ENCODE results near the gene KRT39. TPM values are rescaled to one million over a fixed set of nuclear protein-coding genes. Genes with fewer than 3 reads are reported as not detected.

KRT39 gene
- total and polyA plus RNA-seq, 2 of the 8 experiments (the other 6 are each of a cell fraction or from before 2014, with no cell fraction given): not detected

DNA sequence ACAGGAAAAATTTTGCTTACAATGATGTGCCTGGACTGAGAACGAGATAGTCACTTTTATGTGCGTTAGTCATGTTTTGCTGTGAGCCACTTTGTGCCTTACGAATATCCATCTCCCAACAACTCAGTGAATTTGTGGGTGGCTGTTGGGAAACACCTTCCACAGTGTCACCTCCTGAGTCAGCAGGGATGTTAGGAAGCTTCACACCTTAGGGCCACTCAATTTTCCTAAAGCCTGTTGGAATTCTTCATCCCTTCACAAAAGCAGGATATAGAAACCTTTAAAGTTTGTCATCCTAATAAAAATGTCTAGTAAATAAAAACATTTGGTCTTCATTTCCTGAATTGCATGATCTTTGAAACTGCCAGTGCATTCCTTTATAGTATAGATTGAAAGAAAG lies 46.4 kb upstream of the KRT39 start:
- Histone ChIP-seq H3K9ac (replicated peaks in 1 of 4; ENCODE audit: extremely low read depth in 1 of 4, low read depth in 3 of 4, low read length in 3 of 4) (no peak overlapping the region), H3K4me1 (replicated peaks in 1 of 4; ENCODE audit: control insufficient read depth in 3 of 4, insufficient read depth in 4 of 4, low read length in 3 of 4) (peaks cover 0 to 10% (median 6%) of the 10 kb centered on the region in 4 experiments; a peak in 6 of 7 replicates), H2BK20ac (ENCODE audit: low read length) (no peak overlapping the region), H3K79me2 (ENCODE audit: control insufficient read depth in 1 of 2, insufficient read depth in 2 of 2, low read length in 2 of 2) (no peaks in the 10 kb centered on the region), H4K5ac (ENCODE audit: insufficient read length, low read depth, low read length) (no peak overlapping the region), H3K4me3 (ENCODE audit: extremely low read depth in 1 of 4, insufficient read depth in 2 of 4, low read depth in 3 of 4, low read length in 4 of 4) (no peak overlapping the region), H3K18ac (ENCODE audit: extremely low read depth, low read length) (no peak overlapping the region), H3K79me1 (ENCODE audit: low read depth, low read length) (no peaks in the 10 kb centered on the region), H3K36me3 (ENCODE audit: control insufficient read depth in 2 of 4, insufficient read depth in 4 of 4, low read length in 3 of 4) (no peaks in the 10 kb centered on the region), H3K56ac (replicated peaks; ENCODE audit: insufficient read length, low read depth, low read length) (no peak overlapping the region), H3K14ac (ENCODE audit: insufficient read length) (no peak overlapping the region), H4K20me1 (replicated peaks in 1 of 2; ENCODE audit: control insufficient read depth in 1 of 2, insufficient read depth in 2 of 2, low read length in 2 of 2) (no peaks in the 10 kb centered on the region), H2BK120ac (replicated peaks; ENCODE audit: low read depth, low read length) (no peak overlapping the region), H3K27me3 (replicated peaks in 1 of 4; ENCODE audit: control insufficient read depth in 3 of 4, extremely low read depth in 1 of 4, insufficient read depth in 3 of 4, low read length in 3 of 4) (no peaks in the 10 kb centered on the region), H3K23ac (ENCODE audit: insufficient read length) (no peak overlapping the region), H3K9me3 (ENCODE audit: insufficient read depth in 2 of 2, low read depth in 1 of 2, low read length in 1 of 2) (no peaks in the 10 kb centered on the region), H2BK15ac (ENCODE audit: low read length) (no peak overlapping the region), H3K4ac (replicated peaks; ENCODE audit: insufficient read length, low read depth, low read length) (no peak overlapping the region), H4K91ac (replicated peaks; ENCODE audit: insufficient read length, low read length) (no peak overlapping the region), H3K27ac (ENCODE audit: low read depth, low read length) (no peak overlapping the region), H2BK12ac (ENCODE audit: low read depth, low read length) (no peak overlapping the region), H3K4me2 (ENCODE audit: insufficient read depth in 1 of 2, low read depth in 2 of 2, low read length in 2 of 2) (no peak overlapping the region), H2AFZ (ENCODE audit: low read length) (no peak overlapping the region), H2AK5ac (ENCODE audit: low read depth, low read length) (no peak overlapping the region), H3K23me2 (ENCODE audit: low read depth, low read length) (no peaks in the 10 kb centered on the region), H4K8ac (ENCODE audit: extremely low read depth, insufficient read depth, low read length) (no peak overlapping the region), H2BK5ac (ENCODE audit: low read depth, low read length) (no peak overlapping the region)
- POLR2A ChIA-PET (ENCODE audit: partially characterized antibody): no interaction called here
- TF ChIP-seq SRF (IDR thresholded peaks at IDR 0.05; ENCODE audit: low read depth, low read length) (no peak), CHD1 (IDR thresholded peaks at IDR 0.05; ENCODE audit: low read depth, low read length) (no peak), CBX8 (IDR thresholded peaks at IDR 0.05; ENCODE audit: borderline replicate concordance, low read depth, low read length) (no peak), EP300 (IDR thresholded peaks at IDR 0.05; ENCODE audit: borderline replicate concordance in 1 of 2, low read depth in 2 of 2, low read length in 2 of 2) (no peak), SP2 (IDR thresholded peaks at IDR 0.05; ENCODE audit: low read length) (no peak), BCL11A (IDR thresholded peaks at IDR 0.05; ENCODE audit: low read depth in 2 of 2, low read length in 2 of 2) (no peak), RXRA (IDR thresholded peaks at IDR 0.05; ENCODE audit: insufficient read depth, low read depth, low read length) (no peak), CBX5 (IDR thresholded peaks at IDR 0.05; ENCODE audit: low read depth, low read length) (no peak), SIN3A (conservative IDR thresholded peaks at IDR 0.05 in 1 of 2, IDR thresholded peaks at IDR 0.05 in 1 of 2; ENCODE audit: low read depth in 1 of 2, low read length in 2 of 2) (no peak), TBP (IDR thresholded peaks at IDR 0.05; ENCODE audit: low read depth, low read length) (no peak), TAF7 (optimal IDR thresholded peaks at IDR 0.05; ENCODE audit: borderline replicate concordance, low read depth, low read length) (no peak), TEAD4 (IDR thresholded peaks at IDR 0.05; ENCODE audit: low read depth, low read length) (no peak), BRCA1 (IDR thresholded peaks at IDR 0.05; ENCODE audit: low read depth, low read length) (no peak)
- CTCF ChIA-PET (ENCODE audit: partially characterized antibody): interaction anchor here (1.2 to 1.3 kb wide), 2 partner anchors 49 to 309 kb away, joined by 4 to 5 read pairs; no protein-coding TSS in a partner anchor
- 72% methylated on average over 3 of the region's 3 CpGs; no CpG with 5 or more reads in 1 of the 2 experiments for WGBS, 2 experiments (ENCODE audit: extremely low coverage in 1 of 2, insufficient coverage in 1 of 2, insufficient read length in 1 of 2, insufficient replicate concordance in 2 of 2, low coverage in 1 of 2, low lambda C conversion rate in 2 of 2, missing lambda C conversion rate in 1 of 2)
- FAIRE-seq: no peak
- no peak for DNase-seq (ENCODE audit: low read depth in 1 of 2, low spot score in 2 of 2)
